Measurements from ENCODE around the gene ZIM2. TPM values are rescaled to one million over a fixed set of nuclear protein-coding genes. Genes with fewer than 3 reads are reported as not detected.

ZIM2 gene
- total RNA-seq, 1 experiment from 2014 or later, result not detected

DNA sequence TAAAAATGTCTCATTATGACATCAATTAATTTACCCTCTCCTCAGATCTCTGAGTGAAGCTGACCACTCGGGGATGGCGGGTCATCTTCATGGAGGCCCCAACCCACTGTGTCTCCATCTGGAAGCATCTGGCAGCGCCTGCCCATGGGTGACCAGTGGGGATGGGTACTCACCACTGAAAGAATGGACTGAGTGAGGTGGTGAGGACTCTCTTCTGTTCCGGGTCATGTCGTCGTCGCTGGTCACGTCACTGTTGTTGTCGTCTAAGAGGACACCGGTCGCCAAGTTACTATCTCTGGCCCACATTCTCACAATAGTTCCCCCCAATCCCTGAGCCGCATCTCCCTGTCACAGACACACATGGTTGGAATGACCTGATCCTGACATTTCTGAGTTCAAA is 17.1 kb downstream of the ZIM2 start:
- Mint-ChIP-seq H3K9me3 (ENCODE audit: unreplicated experiment) (peaks cover 55% of the 10 kb centered on the region), H3K27me3 (ENCODE audit: insufficient read depth, unreplicated experiment) (no peaks in the 10 kb centered on the region), H3K4me1 (ENCODE audit: insufficient read depth, unreplicated experiment) (no peaks in the 10 kb centered on the region), H3K27ac (ENCODE audit: low read depth, unreplicated experiment) (no peak overlapping the region), H3K4me3 (ENCODE audit: unreplicated experiment) (no peak overlapping the region), H3K36me3 (ENCODE audit: insufficient read depth, unreplicated experiment) (no peaks in the 10 kb centered on the region)
- ChIA-PET POLR2A (no interaction called here), CTCF (no interaction called here)
- TF ChIP-seq, protein P1, sequence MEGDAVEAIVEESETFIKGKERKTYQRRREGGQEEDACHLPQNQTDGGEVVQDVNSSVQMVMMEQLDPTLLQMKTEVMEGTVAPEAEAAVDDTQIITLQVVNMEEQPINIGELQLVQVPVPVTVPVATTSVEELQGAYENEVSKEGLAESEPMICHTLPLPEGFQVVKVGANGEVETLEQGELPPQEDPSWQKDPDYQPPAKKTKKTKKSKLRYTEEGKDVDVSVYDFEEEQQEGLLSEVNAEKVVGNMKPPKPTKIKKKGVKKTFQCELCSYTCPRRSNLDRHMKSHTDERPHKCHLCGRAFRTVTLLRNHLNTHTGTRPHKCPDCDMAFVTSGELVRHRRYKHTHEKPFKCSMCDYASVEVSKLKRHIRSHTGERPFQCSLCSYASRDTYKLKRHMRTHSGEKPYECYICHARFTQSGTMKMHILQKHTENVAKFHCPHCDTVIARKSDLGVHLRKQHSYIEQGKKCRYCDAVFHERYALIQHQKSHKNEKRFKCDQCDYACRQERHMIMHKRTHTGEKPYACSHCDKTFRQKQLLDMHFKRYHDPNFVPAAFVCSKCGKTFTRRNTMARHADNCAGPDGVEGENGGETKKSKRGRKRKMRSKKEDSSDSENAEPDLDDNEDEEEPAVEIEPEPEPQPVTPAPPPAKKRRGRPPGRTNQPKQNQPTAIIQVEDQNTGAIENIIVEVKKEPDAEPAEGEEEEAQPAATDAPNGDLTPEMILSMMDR (IDR thresholded peaks at IDR 0.05; ENCODE audit: unreplicated experiment), result no peak
- no peak for DNase-seq (ENCODE audit: unreplicated experiment)
- BruUV-seq (replicated peaks), result no TSS peak
- intact Hi-C loops (cut with micrococcal nuclease), result no loop called here

DNA sequence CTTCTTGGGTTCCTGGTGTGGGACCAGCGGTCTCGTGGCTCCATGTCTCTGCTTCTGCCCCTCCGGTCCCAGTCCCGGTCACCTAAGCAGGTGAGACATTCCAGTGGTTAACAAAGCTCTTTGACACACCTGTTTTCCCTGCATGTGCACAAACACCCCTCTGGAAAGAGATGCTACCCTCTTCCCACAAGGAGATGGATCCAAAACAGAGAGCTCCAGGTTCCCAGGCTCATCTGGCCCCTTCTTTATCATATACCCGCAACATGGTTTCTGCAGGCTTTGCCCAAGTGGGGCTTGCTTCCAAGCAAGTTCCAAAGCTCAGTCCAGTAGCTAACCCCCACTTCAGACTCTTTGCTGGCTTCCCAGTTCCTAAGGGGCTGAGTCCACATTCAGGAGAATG is 17.8 kb downstream of the ZIM2 start:
- Mint-ChIP-seq H3K36me3 (ENCODE audit: insufficient read depth, unreplicated experiment) (no peaks in the 10 kb centered on the region), H3K27me3 (ENCODE audit: insufficient read depth, unreplicated experiment) (no peaks in the 10 kb centered on the region), H3K4me3 (ENCODE audit: unreplicated experiment) (no peak overlapping the region), H3K9me3 (ENCODE audit: unreplicated experiment) (peaks cover 55% of the 10 kb centered on the region), H3K27ac (ENCODE audit: low read depth, unreplicated experiment) (no peak overlapping the region), H3K4me1 (ENCODE audit: insufficient read depth, unreplicated experiment) (no peaks in the 10 kb centered on the region)
- CTCF ChIA-PET, result interaction anchor here (0.6 kb wide), 1 partner anchor 282 kb away, joined by 3 read pairs; no protein-coding TSS in a partner anchor
- TF ChIP-seq, protein P1 (IDR thresholded peaks at IDR 0.05; ENCODE audit: unreplicated experiment), result no peak
- BruUV-seq (replicated peaks), result no TSS peak
- POLR2A ChIA-PET, result no interaction called here
- intact Hi-C loops (cut with micrococcal nuclease), result no loop called here
- no peak for DNase-seq (ENCODE audit: unreplicated experiment)

DNA sequence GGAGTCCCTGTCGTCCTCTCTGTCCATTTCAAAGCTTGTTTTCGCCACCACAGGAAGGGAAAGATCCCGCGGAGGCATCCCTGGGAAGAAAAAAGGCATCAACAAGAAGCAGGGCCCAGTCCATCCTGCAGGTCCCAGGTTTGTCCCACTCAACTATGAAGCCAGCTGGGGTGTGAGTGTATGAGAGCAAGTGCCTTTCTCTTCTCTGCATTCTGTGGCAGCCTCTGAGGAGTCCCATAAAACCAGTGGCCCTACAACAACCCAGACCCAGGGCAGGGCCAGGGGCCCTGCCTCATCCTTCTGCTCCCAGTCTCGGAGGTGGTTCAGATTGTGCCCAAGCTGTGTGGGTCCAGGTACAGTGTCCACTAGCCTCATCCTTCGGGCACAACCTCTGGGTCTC is 18.9 kb downstream of the ZIM2 start:
- ChIA-PET CTCF (interaction anchor here (0.7 kb wide), 1 partner anchor 89 kb away, joined by 3 read pairs; no protein-coding TSS in a partner anchor), POLR2A (no interaction called here)
- H3K36me3 Mint-ChIP-seq (ENCODE audit: insufficient read depth, unreplicated experiment), result no peaks in the 10 kb centered on the region
- no TSS peak for BruUV-seq (replicated peaks)
- no peaks in the 10 kb centered on the region for H3K27me3 Mint-ChIP-seq (ENCODE audit: insufficient read depth, unreplicated experiment)
- TF ChIP-seq, protein P1 (IDR thresholded peaks at IDR 0.05; ENCODE audit: unreplicated experiment), result no peak
- H3K9me3 Mint-ChIP-seq (ENCODE audit: unreplicated experiment), result peaks cover 59% of the 10 kb centered on the region
- intact Hi-C loops (cut with micrococcal nuclease), result no loop called here
- no peaks in the 10 kb centered on the region for H3K4me1 Mint-ChIP-seq (ENCODE audit: insufficient read depth, unreplicated experiment)
- H3K4me3 Mint-ChIP-seq (ENCODE audit: unreplicated experiment), result no peak overlapping the region
- DNase-seq (ENCODE audit: unreplicated experiment), result no peak
- H3K27ac Mint-ChIP-seq (ENCODE audit: low read depth, unreplicated experiment), result no peak overlapping the region

DNA sequence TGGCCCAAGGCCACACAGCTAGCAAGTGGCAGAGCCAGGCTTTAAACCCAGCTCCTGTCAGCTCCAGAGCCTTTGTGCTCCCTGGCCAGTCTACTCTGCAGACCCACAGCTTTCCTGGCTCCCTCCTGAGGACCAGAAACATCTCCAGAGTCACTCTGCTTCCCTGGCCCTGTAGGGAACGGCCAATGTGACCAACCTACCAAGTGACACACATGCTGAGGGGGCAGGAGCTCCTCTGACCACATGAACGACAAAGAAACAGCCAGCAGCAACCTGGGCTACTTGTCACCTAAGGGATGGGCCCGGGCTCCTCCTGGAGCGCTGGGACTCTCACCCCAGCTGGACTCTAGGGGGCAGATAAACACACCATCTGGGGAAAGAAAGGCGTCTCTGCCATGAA is 19.3 kb downstream of the ZIM2 start:
- ChIA-PET POLR2A (no interaction called here), CTCF (interaction anchor here (0.6 to 0.7 kb wide), 2 partner anchors 89 to 568 kb away, joined by 3 read pairs; no protein-coding TSS in a partner anchor)
- BruUV-seq (replicated peaks), result no TSS peak
- intact Hi-C loops (cut with micrococcal nuclease), result no loop called here
- Mint-ChIP-seq H3K4me1 (ENCODE audit: insufficient read depth, unreplicated experiment) (no peaks in the 10 kb centered on the region), H3K27ac (ENCODE audit: low read depth, unreplicated experiment) (no peak overlapping the region), H3K4me3 (ENCODE audit: unreplicated experiment) (no peak overlapping the region), H3K9me3 (ENCODE audit: unreplicated experiment) (peaks cover 59% of the 10 kb centered on the region), H3K27me3 (ENCODE audit: insufficient read depth, unreplicated experiment) (no peaks in the 10 kb centered on the region), H3K36me3 (ENCODE audit: insufficient read depth, unreplicated experiment) (no peaks in the 10 kb centered on the region)
- TF ChIP-seq, protein P1 (IDR thresholded peaks at IDR 0.05; ENCODE audit: unreplicated experiment), result no peak
- no peak for DNase-seq (ENCODE audit: unreplicated experiment)
